D341Med (cell line): ENCODE results near the gene RBM47.
"Not testable (repeated sequence)": the region's sequence is repeated elsewhere in the genome, so short reads cannot be mapped to it uniquely, and the experiment has no call there.

ENCODE experiments used
- DNase-seq: peaks from one replicate; pipeline ENCODE4 v3.0.0; 2012; ENCODE audit warnings: low spot score

Gene RBM47

GRCh38 chr4:40406340-40406739 lies 223.3 kb downstream of the RBM47 start:
- no peak for DNase-seq

GRCh38 chr4:40405193-40405592 lies 224.5 kb downstream of the RBM47 start:
- no peak for DNase-seq

- no peak for DNase-seq
These were observed 226.6 kb downstream of the RBM47 start for GRCh38 chr4:40403081-40403480.

- DNase-seq: no peak
These were observed 227.1 kb downstream of the RBM47 start for GRCh38 chr4:40402556-40402955.

- no peak for DNase-seq
These were observed 228.0 kb downstream of the RBM47 start for GRCh38 chr4:40401631-40402030.

DNA sequence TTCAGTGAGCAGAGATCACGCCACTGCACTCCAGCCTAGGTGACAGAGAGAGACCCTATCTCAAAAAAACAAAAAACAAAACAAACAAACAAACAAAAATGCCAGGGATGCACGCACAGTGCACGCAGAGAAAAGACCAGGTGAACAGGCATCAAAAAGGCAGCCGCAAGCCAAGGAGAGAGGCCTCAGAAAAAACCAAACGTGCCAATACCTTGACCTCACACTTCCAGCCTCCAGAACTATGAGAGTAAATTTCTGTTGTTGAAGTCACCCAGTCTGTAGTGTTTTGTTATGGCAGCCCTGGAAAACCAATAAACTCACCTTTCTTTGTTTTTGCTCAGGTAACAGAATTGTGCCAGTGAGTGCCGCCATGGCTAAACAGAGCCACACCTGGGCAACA lies 228.6 kb downstream of the RBM47 start:
- no peak for DNase-seq

DNA sequence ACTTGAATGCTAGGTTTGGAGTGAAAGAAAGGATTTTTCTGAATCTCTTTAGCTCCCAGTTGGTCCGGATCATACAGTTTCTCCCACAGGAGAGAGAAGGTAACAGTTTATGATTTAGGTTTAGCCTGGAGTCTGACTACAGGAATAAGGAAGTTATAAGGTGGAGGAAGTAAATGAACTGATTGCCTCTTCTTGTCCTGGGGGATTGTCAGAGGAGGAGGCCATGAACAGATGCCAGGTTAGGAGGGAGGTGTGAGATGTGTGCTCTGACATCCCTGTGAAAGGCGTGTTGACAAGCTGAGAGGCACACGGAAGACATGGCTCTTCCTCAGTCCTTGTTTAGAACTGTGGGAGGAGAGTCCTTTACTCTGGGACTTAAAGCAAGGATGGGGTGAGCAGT lies 230.1 kb downstream of the RBM47 start:
- DNase-seq: no peak

- no peak for DNase-seq
These were observed 233.5 kb downstream of the RBM47 start for GRCh38 chr4:40395908-40396793.

- DNase-seq: no peak
These were observed 234.3 kb downstream of the RBM47 start for GRCh38 chr4:40395166-40395900.

DNA sequence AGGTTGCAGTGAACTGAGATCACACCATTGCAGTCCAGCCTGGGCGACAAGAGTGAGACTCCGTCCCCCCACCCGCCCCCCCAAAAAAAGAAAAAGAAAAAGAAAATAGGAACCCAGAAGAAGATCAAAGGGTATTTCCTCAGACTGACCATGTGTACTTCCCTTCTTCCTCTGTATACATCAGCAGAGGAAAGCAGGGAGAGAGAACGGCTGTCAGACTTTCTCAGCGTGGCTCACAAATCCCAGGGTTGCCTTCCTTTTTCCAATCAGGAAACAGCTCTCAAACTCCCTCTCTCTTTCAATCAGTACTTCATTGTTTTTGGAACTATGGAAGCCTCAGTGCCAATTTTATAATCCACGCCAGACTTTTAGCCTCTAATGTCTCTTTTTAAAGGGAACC lies 235.4 kb downstream of the RBM47 start:
- DNase-seq: no peak

- DNase-seq: not testable (repeated sequence)
These were observed 237.4 kb downstream of the RBM47 start for GRCh38 chr4:40392241-40392640.

DNA sequence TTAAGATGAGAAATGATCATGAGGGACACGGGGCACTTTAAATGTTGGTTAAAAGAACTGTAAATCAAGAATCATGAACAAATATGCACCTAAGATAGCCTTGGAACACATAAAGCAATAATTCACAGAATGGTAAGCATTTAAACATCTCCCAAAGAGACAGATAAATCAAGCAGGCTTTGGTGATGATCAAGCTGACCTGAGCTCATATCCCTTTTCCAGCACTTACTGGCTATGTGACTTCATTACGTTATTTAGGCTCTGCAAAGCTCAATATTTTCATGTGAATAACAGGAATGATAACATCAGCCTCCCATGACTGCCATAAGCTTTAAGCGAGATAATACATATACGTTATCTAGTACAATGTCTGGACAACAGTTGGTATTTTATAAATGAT lies 239.7 kb downstream of the RBM47 start:
- DNase-seq: no peak

- DNase-seq: no peak
These were observed 241.4 kb downstream of the RBM47 start for GRCh38 chr4:40388239-40388638.

GRCh38 chr4:40380647-40381046 lies 249.0 kb downstream of the RBM47 start:
- DNase-seq: no peak

GRCh38 chr4:40379248-40379647 lies 250.4 kb downstream of the RBM47 start:
- no peak for DNase-seq

- DNase-seq: no peak
These were observed 251.0 kb downstream of the RBM47 start for GRCh38 chr4:40378619-40379018.

- no peak for DNase-seq
These were observed 251.9 kb downstream of the RBM47 start for GRCh38 chr4:40377512-40378365.

GRCh38 chr4:40375620-40376019 lies 254.0 kb downstream of the RBM47 start:
- no peak for DNase-seq

- no peak for DNase-seq
These were observed 254.6 kb downstream of the RBM47 start for GRCh38 chr4:40375095-40375494.

DNA sequence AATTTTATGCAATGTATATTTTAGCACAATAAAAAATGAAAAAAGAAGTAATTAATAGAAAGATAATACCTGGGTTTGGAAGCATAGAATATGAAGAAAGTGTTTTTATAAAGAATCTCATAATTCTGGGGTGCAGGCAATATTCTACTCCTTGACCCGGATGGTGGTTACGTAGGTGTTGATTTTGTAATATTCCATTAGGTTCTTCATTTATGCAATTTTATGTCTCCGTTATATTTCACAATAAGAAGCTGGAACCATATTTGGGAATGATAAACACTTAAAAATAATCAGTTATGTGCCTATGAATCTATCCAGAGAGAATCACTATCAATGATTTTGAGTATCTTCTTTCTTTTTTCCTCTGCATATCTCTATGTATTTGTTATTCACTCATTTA lies 256.0 kb downstream of the RBM47 start:
- DNase-seq: no peak
